ENCODE measurements around the gene RANBP17. TPM values are rescaled to one million over a fixed set of nuclear protein-coding genes. Genes with fewer than 3 reads are reported as not detected.

Gene RANBP17
- total and polyA plus RNA-seq, 2 experiments from 2014 or later: 43.8 to 53.1 TPM

DNA sequence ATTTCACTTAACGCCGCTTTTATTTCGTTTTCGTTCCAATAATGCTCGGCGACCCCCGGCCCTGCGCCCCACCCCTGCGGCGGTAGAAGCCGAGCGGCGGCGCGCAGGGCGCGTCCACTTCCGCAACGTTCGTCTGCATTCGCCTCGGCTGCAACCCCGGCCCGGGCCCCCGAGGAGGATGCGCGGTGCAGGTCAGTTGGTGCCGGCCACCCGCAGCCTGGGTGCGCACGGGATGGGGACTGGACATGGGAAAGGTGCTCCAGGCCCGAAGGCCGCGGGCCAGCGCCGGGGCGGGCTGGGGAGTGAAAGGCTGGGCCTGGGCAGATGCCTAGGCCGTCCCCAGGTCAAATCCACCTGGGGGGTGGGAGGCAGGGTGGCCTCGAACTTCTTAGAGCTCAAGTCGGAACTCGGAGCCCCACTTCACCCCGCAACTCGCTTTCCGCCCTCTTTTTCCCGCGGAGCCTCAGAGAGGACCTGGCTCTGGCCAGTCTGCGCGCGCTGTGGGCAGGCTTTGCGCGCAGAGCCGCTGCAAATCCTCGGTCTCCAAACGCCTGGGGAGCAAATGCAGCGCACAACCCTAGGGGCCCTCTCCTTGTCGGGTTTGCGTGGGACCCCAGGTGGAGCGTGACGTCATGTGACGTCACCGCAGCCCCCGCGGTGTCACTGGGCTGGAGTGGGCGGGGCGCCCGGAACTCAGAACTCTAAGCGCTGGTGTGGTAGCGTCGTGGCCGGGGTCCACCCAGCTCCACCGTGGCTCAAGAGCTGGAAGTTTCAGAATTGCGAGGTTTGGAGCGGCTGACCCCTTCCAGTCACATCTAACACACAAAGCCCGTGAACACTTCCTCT is 450.5 kb downstream of the RANBP17 start (continued):
- TF ChIP-seq, protein P1, sequence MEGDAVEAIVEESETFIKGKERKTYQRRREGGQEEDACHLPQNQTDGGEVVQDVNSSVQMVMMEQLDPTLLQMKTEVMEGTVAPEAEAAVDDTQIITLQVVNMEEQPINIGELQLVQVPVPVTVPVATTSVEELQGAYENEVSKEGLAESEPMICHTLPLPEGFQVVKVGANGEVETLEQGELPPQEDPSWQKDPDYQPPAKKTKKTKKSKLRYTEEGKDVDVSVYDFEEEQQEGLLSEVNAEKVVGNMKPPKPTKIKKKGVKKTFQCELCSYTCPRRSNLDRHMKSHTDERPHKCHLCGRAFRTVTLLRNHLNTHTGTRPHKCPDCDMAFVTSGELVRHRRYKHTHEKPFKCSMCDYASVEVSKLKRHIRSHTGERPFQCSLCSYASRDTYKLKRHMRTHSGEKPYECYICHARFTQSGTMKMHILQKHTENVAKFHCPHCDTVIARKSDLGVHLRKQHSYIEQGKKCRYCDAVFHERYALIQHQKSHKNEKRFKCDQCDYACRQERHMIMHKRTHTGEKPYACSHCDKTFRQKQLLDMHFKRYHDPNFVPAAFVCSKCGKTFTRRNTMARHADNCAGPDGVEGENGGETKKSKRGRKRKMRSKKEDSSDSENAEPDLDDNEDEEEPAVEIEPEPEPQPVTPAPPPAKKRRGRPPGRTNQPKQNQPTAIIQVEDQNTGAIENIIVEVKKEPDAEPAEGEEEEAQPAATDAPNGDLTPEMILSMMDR (conservative IDR thresholded peaks at IDR 0.05; ENCODE audit: low read depth in 2 of 2): no peak
- TF ChIP-seq ZNF331 (CRISPR knock-in tag; IDR thresholded peaks at IDR 0.05; ENCODE audit: low read depth): no peak
- peak; percentile 78 for TF ChIP-seq EZH2phosphoT487 (IDR thresholded peaks at IDR 0.05; ENCODE audit: unreplicated experiment)
- no peak for TF ChIP-seq ZNF114 (CRISPR knock-in tag; IDR thresholded peaks at IDR 0.05)
- TF ChIP-seq NANOG (IDR thresholded peaks at IDR 0.05; ENCODE audit: borderline replicate concordance): no peak

DNA sequence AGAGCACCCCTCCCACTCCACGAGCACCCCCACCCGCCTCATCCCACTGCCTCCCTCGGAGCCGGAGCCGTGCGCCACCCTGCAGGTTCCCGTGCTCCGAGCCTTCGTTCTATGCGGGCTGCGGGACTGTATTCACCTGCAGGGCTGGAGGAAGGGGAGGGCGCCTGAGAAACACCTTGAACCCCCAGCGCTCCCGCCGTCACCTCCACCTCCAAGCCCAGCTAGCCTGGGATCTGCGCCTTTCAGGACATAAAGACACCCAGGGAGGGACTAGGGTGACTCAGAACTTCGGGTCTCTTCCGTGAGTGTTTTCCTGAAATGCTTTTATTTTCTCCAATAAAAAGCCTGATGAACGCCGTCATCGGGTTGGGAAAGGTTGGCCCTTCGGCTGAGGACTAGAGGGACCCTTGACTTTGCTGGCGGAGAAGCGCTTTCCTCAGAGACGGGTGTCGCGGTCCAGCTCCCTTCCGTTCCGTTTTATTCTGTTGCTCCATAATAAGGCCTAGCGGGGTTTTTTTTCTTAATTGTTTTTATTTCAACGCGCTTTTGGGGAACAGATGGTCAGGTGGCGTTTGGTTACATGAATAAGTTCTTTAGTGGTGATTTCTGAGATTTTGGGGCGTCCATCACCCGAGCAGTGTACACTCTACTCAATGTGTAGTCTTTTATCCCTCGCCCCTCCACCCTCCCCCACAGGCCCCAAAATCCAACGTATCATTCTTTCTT is 451.8 kb downstream of the RANBP17 start:
- Mint-ChIP-seq H3K36me3 (ENCODE audit: low read depth) (no peaks in the 10 kb centered on the region; the same call in 2 of the 3 replicates), H3K4me1 (peaks cover 43% of the 10 kb centered on the region), H3K9me3 (peaks cover 14% of the 10 kb centered on the region), H3K27ac (no peak overlapping the region), H3K27me3 (ENCODE audit: insufficient read depth, low read depth, poor library complexity) (peaks cover 96% of the 10 kb centered on the region), H3K4me3 (peak overlapping the region; percentile 57)
- Histone ChIP-seq H3K4me3 (peak overlapping the region; percentile 30; the same call in 1 of the 2 replicates), H4K20me1 (replicated peaks; ENCODE audit: insufficient read depth) (peaks cover 14% of the 10 kb centered on the region), H3K4me2 (peak overlapping the region; percentile 66; the same call in 1 of the 2 replicates), H3K27ac (ENCODE audit: low read depth) (no peak overlapping the region), H3K9me2 (ENCODE audit: insufficient read depth) (no peaks in the 10 kb centered on the region), H2AFZ (no peak overlapping the region), H3F3A (replicated peaks; ENCODE audit: low read depth) (peaks cover 18% of the 10 kb centered on the region; the same call in 1 of the 2 replicates), H3K4me1 (ENCODE audit: insufficient read depth) (peaks cover 42% of the 10 kb centered on the region), H3K79me2 (replicated peaks; ENCODE audit: insufficient read depth) (no peaks in the 10 kb centered on the region), H3K36me3 (ENCODE audit: insufficient read depth) (no peaks in the 10 kb centered on the region), H3K27me3 (ENCODE audit: insufficient read depth) (peaks cover 100% of the 10 kb centered on the region)
- TF ChIP-seq ZNF331 (CRISPR knock-in tag; IDR thresholded peaks at IDR 0.05; ENCODE audit: low read depth) (no peak), EZH2phosphoT487 (IDR thresholded peaks at IDR 0.05; ENCODE audit: unreplicated experiment) (peak; percentile 91), EZH2 (IDR thresholded peaks at IDR 0.05; ENCODE audit: low read depth, unreplicated experiment) (peak; percentile 90), JUNB (IDR thresholded peaks at IDR 0.05; ENCODE audit: unreplicated experiment) (no peak), STAT1 (IDR thresholded peaks at IDR 0.05; ENCODE audit: unreplicated experiment) (no peak), NANOG (IDR thresholded peaks at IDR 0.05; ENCODE audit: borderline replicate concordance) (no peak)
- ATAC-seq (no peak), DNase-seq (ENCODE audit: low spot score) (peak; percentile 47)

All from GM23338 (cell line).